ENCODE results near the gene LGALS1.
A peak's percentile ranks its signal among the peaks of the same experiment; 100 is the strongest.

LGALS1 gene

GRCh38 chr22:37725551-37726240, 50.3 kb downstream of the LGALS1 start:
- TF ChIP-seq CTCF (IDR thresholded peaks at IDR 0.05; ENCODE audit: borderline replicate concordance, control extremely low read depth, extremely low read depth, insufficient read depth, missing control alignments): no peak
- in situ Hi-C loops (cut with MboI; ENCODE audit: low sequenced_read_pairs, unreplicated experiment): no loop called here

GRCh38 chr22:37726241-37726887, 50.9 kb downstream of the LGALS1 start:
- in situ Hi-C loops (cut with MboI; ENCODE audit: low sequenced_read_pairs, unreplicated experiment): no loop called here
- TF ChIP-seq CTCF (IDR thresholded peaks at IDR 0.05; ENCODE audit: borderline replicate concordance, control extremely low read depth, extremely low read depth, insufficient read depth, missing control alignments): no peak
- DNase-seq (ENCODE audit: low spot score): peak; percentile 69

More at GRCh38 chr22:37725551-37726240, 50.3 kb downstream of the LGALS1 start:
- DNase-seq (ENCODE audit: low spot score): no peak

GRCh38 chr22:37728620-37729019, 53.2 kb downstream of the LGALS1 start:
- no peak for DNase-seq (ENCODE audit: low spot score)
- in situ Hi-C loops (cut with MboI; ENCODE audit: low sequenced_read_pairs, unreplicated experiment): no loop called here
- no peak for TF ChIP-seq CTCF (IDR thresholded peaks at IDR 0.05; ENCODE audit: borderline replicate concordance, control extremely low read depth, extremely low read depth, insufficient read depth, missing control alignments)
